Panc1 (cell line): ENCODE results near the gene TSPAN4. TPM values are rescaled to one million over a fixed set of nuclear protein-coding genes. Genes with fewer than 3 reads are reported as not detected.
A peak's percentile ranks its signal among the peaks of the same experiment; 100 is the strongest.

Experiments used
- ATAC-seq: fragments of 200-7000 bp; cut with Tn5 transposase; 2 replicates; pipeline ENCODE4 v1.9.1; 2020; ENCODE audit warnings: mild to moderate bottlenecking, moderate library complexity
- BruUV-seq: library from RNA; stranded (reverse); fragments of 400-500 nt; replicated peaks from 2 replicates; lab custom pipeline; 2021; lab: Mats Ljungman, UMichigan
- CTCF ChIA-PET: fragments of 300-600 bp; sonication (Branson Sonifier 250); formaldehyde crosslinking; loops from one replicate; lab custom pipeline; 2022; ENCODE audit warnings: antibody characterized with exemption; lab: Charles Lee
- POLR2A ChIA-PET: fragments of 300-600 bp; sonication (Branson Sonifier 250); formaldehyde crosslinking; loops from one replicate; lab custom pipeline; 2022; ENCODE audit warnings: antibody characterized with exemption; lab: Charles Lee
- DNase-seq: peaks from one replicate; pipeline ENCODE4 v3.0.0-alpha.2; 2010; ENCODE audit warnings: low read depth, low spot score
- H3K27ac ChIP-seq: 2 replicates; pipeline ENCODE4 v1.5.1; 2011; ENCODE audit warnings: mild to moderate bottlenecking, low read length, inconsistent platforms
- H3K27me3 ChIP-seq: fragments of 200-500 bp; sonication (Bioruptor generic); 2 replicates; pipeline ENCODE4 v1.6.0; 2014; ENCODE audit warnings: low read length, inconsistent platforms; ENCODE audit not compliant: control insufficient read depth, insufficient read depth
- H3K36me3 ChIP-seq: fragments of 200-500 bp; sonication (Bioruptor generic); 2 replicates; pipeline ENCODE4 v1.5.1; 2014; ENCODE audit warnings: inconsistent platforms, mild to moderate bottlenecking, low read length, moderate library complexity; ENCODE audit not compliant: control insufficient read depth, insufficient read depth
- H3K4me1 ChIP-seq: 2 replicates; pipeline ENCODE4 v1.5.1; 2011; ENCODE audit warnings: inconsistent platforms, mild to moderate bottlenecking, low read length, moderate library complexity; ENCODE audit not compliant: control insufficient read depth, insufficient read depth
- H3K4me3 ChIP-seq, 2 experiments: 2 replicates each; pipeline ENCODE4 v1.5.1; 2011 to 2012; ENCODE audit warnings: low read depth in 2 of 2, low read length in 2 of 2, mild to moderate bottlenecking in 2 of 2, inconsistent platforms in 1 of 2, moderate library complexity in 1 of 2
- H3K9me3 ChIP-seq: fragments of 200-500 bp; sonication (Bioruptor generic); 2 replicates; pipeline ENCODE4 v1.5.1; 2014; ENCODE audit warnings: low read depth, mild to moderate bottlenecking, inconsistent platforms, low read length, moderate library complexity; ENCODE audit not compliant: control insufficient read depth, insufficient read depth
- POLR2AphosphoS5 ChIP-seq: IDR thresholded peaks from 2 replicates; pipeline ENCODE4 v1.6.1; 2012; ENCODE audit warnings: mild to moderate bottlenecking, low read depth, low read length, moderate library complexity
- REST ChIP-seq, 2 experiments: IDR thresholded peaks; 2 replicates each; pipeline ENCODE4 v1.6.1; 2011 to 2012; ENCODE audit warnings: low read depth in 2 of 2, control low read depth in 1 of 2, low read length in 1 of 2, mild to moderate bottlenecking in 1 of 2, moderate library complexity in 1 of 2; ENCODE audit not compliant: insufficient read depth in 1 of 2
- SIN3A ChIP-seq: IDR thresholded peaks from 2 replicates; pipeline ENCODE4 v1.6.1; 2012; ENCODE audit warnings: low read depth, mild to moderate bottlenecking, low read length, moderate library complexity, borderline replicate concordance; ENCODE audit not compliant: insufficient read depth
- TCF7L2 ChIP-seq: IDR thresholded peaks from 2 replicates; pipeline ENCODE4 v1.6.1; 2011; ENCODE audit warnings: mild to moderate bottlenecking, low read depth, low read length, inconsistent platforms
- in situ Hi-C: cut with HindIII; loops from 2 replicates; pipeline ENCODE4 v1.10.0; 2016; ENCODE audit warnings: low sequenced_read_pairs, low pct_unique_long_range_greater_than_20kb
- intact Hi-C: fragments of 100-400 bp; cut with micrococcal nuclease; formaldehyde crosslinking; loops from one replicate; pipeline ENCODE4 v1.10.0; 2022; ENCODE audit not compliant: unreplicated experiment
- total RNA-seq: library from RNA; stranded (reverse); gene quantifications from one replicate; pipeline ENCODE4 v1.2.1, GENCODE V29; 2021; ENCODE audit not compliant: unreplicated experiment
- TF ChIP-seq, protein P1 (sequence below): fragments of 450-650 bp; IDR thresholded peaks from 2 replicates; pipeline ENCODE4 v1.5.1; 2017; ENCODE audit warnings: mild to moderate bottlenecking

TSPAN4 gene
- total RNA-seq, 1 experiment from 2014 or later = 187 TPM

GRCh38 chr11:839875-840617, 2.6 kb upstream of the TSPAN4 start:
- POLR2A ChIA-PET = interaction anchor here (0.5 kb wide), 1 partner anchor 511 kb away, joined by 5 read pairs; no protein-coding TSS in a partner anchor
- BruUV-seq = no TSS peak
- H3K4me1 ChIP-seq = peaks cover 70% of the 10 kb centered on the region

GRCh38 chr11:841981-842369, 677 bp upstream of the TSPAN4 start:
- ChIA-PET POLR2A (interaction anchor here (1.2 kb wide), 1 partner anchor 32 kb away, joined by 6 read pairs; the partner anchor contains the start of gene RPLP2), CTCF (no interaction called here)
- intact Hi-C loops (no loop called here), in situ Hi-C loops (no loop called here)
- no peaks in the 10 kb centered on the region for H3K9me3 ChIP-seq
- H3K27me3 ChIP-seq = no peaks in the 10 kb centered on the region
- BruUV-seq = TSS peak; percentile 93
- DNase-seq = no peak
- H3K27ac ChIP-seq = peak overlapping the region; percentile 92
- no peak for ATAC-seq
- H3K36me3 ChIP-seq = no peaks in the 10 kb centered on the region; the same call in 1 of the 2 replicates
- H3K4me3 ChIP-seq = peak overlapping the region; percentile 85 to 96
- TF ChIP-seq, protein P1, sequence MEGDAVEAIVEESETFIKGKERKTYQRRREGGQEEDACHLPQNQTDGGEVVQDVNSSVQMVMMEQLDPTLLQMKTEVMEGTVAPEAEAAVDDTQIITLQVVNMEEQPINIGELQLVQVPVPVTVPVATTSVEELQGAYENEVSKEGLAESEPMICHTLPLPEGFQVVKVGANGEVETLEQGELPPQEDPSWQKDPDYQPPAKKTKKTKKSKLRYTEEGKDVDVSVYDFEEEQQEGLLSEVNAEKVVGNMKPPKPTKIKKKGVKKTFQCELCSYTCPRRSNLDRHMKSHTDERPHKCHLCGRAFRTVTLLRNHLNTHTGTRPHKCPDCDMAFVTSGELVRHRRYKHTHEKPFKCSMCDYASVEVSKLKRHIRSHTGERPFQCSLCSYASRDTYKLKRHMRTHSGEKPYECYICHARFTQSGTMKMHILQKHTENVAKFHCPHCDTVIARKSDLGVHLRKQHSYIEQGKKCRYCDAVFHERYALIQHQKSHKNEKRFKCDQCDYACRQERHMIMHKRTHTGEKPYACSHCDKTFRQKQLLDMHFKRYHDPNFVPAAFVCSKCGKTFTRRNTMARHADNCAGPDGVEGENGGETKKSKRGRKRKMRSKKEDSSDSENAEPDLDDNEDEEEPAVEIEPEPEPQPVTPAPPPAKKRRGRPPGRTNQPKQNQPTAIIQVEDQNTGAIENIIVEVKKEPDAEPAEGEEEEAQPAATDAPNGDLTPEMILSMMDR = no peak
- TF ChIP-seq REST (IDR thresholded peaks at IDR 0.05; ENCODE audit: insufficient read depth in 1 of 2, low read depth in 2 of 2, low read length in 1 of 2) (no peak), POLR2AphosphoS5 (no peak), TCF7L2 (no peak), SIN3A (no peak)
- peaks cover 73% of the 10 kb centered on the region for H3K4me1 ChIP-seq

More at GRCh38 chr11:839875-840617, 2.6 kb upstream of the TSPAN4 start:
- TF ChIP-seq SIN3A (no peak), TCF7L2 (no peak), POLR2AphosphoS5 (peak; percentile 48), REST (IDR thresholded peaks at IDR 0.05; ENCODE audit: insufficient read depth in 1 of 2, low read depth in 2 of 2, low read length in 1 of 2) (no peak)
- TF ChIP-seq, protein P1 = peak; percentile 91
- Histone ChIP-seq H3K27me3 (no peaks in the 10 kb centered on the region), H3K27ac (peak overlapping the region; percentile 92), H3K9me3 (no peaks in the 10 kb centered on the region), H3K4me3 (peak overlapping the region; percentile 85 to 96), H3K36me3 (peaks cover 5% of the 10 kb centered on the region; the same call in 1 of the 2 replicates)
- ATAC-seq = no peak
- in situ Hi-C loops (no loop called here), intact Hi-C loops (no loop called here)
- no peak for DNase-seq
- CTCF ChIA-PET = interaction anchor here (0.6 to 1.1 kb wide), 2 partner anchors 58 to 211 kb away, joined by 3 read pairs; no protein-coding TSS in a partner anchor
